Hematopoietic multipotent progenitor cell treated with erythropoietin and hydrocortisone succinate and interleukin-3 and kit ligand, for 4 days (in vitro differentiated cells): ENCODE results near the gene PPP1R26.

Source experiments
- DNase-seq: peaks from one replicate; pipeline ENCODE4 v3.0.0-alpha.2; 2015

The PPP1R26 gene

DNA sequence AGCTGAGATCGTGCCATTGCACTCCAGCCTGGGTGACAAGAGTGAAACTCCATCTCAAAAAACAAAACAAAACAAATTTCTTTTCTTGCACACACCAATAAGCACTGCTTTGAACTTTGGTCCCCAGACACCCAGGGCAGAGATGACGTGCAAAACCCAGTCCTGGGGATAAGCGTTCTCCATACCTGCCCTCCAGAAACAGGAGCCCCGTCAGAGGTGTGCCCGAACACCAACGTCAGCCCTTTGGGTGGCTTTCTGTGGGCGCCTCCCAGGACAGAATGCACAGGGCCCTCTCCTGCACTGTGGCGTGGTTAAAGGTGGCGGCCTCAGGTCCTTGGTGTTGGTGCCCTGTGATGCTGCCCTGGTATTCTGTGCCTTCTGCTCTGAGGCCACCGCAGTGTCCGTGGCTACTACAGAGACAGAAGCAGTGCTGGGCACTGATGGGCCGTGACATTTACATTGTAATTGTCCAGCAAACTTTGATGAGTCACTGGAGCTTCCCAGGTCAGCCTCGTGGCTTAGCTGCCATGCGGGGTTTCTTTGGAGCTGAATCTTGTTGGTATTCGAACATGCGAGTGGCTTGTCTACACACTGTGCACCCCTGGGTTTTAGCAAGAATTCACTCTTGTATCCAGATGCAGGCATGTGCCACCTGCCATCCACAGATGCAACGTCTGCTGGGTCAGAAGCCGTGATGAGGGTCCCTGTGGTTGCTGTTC lies 9.8 kb downstream of the PPP1R26 start:
- DNase-seq = no peak

DNA sequence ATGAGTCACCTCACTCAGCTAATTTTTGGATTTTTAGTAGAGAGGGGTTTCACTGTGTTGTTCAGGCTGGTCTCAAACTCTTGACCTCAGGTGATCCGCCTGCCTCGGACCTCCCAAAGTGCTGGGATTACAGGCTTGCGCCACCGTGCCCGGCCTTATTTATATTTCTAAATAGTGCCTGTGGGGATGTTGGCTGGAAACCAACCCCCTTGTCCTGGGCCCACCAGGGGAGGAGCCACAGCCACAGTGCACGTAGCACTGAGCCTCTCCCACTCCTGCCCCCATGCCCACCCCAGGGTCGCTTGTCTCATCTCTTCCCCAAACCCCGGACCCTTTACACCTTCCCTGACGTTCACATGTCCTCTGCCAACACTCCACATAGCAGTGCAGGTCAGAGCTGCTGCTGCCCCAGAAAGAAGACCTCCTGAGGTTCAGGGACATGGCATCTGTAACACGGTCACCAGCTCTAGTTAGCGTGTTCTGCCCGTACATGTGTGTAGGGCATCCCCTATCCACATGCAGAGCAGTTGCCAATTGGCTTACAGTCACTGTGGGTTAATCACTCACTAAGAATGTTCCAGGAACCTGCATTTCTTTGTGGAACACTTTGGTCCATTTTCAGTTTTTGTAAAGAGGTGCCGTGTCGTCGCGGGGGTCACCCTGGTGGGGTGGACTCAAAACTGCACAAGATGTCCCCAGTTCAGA lies 10.7 kb downstream of the PPP1R26 start:
- no peak for DNase-seq

DNA sequence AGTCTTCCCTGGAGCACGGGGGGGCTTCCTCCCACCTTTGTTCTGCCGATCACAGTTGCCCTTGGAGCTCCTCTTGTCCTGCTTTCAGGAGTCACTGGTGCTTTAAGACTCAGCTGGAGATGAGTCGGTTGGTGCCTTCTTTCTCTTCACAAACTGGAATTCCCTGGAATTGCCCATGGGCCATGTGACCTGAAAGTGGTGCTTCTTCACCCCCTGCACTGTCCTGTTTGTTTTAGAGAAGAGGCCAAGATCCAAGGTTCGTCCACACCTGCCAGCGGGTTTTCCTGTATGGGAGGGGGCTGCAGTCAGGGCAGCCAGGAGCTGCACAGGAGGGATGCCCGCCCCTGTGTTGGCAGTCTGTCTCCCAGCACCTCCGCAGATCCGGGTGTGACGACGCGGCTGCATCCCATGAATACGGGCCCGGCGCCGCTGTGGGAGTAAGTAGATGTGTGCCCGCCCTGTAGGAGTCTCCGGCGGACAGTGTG lies 11.4 kb downstream of the PPP1R26 start:
- no peak for DNase-seq

DNA sequence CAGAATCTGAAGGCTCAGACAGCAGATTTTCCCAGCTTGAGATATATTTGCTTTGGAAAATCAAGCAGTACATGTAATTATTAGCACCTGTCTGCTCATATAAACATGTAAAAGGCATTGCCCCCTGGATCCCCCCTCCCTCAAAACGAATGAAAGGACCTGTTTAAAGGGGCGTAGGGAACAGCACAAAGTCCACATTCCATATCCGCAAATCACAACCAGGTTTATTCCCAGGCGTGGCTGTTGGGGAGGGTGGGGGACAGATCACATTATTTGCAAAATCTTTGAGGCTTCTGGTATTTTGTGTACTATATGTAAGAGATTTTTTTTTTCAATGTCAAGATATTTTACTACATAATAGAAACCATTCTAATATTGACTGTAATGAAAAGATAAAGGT lies 12.2 kb downstream of the PPP1R26 start:
- DNase-seq = no peak

DNA sequence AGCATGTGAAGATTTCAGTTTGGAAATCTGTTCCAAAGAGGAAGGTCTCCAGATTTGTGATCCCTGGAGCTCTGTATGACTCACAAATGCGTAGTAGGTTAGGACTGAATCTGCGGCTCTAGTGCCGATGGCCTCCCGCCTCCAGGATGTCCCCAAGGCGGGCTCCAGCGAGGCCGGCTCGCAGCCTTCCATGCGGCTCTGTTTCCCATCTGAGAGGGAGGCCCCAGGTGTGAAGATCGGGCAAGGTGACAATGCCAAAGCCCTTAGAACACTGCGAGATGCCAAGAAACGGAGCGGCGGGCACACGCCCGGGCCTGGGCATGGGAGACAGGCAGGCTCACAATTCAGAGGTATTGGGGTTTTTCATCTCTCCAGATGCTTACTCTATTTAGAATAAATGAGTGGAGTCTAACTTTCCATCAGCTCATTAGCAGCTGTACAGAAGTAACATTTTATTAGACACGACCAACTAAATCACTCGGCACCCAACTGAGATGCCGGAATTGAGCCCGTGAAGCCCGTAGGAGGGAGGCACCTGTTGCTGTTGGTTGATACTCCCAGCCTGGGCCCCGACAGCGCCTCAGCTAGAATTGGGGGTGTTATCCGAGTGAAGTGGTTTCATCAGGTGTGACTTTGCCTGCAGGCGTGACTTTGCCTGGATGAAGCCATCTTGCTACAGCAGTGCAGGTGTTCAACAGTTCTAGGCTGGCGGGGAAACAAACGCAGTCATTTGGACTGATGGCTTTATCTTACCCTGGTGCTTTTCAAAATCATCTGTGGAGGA lies 13.5 kb downstream of the PPP1R26 start:
- DNase-seq = no peak

DNA sequence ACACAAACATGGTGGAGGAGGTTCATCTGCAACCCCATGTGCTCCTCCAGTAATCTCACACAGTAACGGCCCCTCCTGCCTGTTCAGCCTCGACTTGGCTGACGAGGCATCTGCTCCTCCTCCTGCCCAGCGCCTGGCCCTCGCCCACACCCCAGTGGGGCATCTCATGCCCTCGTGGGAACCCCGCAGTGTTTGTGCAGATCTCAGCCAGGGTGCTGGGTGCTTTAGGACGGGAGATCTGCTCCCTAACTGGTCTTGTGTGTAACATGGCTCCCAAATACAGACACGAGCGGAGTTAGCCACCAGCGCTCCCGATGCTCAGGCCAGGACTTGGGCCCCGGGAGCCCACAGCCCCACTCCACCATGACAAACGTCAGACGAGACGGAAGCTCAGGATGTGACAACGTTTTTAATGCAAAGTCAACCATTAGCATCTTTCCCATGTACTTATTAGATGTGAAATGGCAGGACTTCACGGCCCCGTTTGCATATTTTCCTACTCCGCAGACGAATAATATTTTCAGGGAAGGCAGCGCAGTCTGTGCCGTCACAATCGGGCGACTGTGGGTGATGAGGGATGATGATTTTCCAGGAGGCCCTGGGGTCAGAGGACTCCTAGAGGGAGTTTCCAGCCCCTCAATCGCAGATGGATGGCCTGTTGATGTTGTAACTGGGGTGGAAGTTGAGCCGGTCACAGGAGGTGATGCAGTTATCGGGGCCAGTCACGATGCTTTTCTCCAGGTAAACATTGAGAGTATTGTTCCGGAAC lies 15.4 kb downstream of the PPP1R26 start:
- no peak for DNase-seq

DNA sequence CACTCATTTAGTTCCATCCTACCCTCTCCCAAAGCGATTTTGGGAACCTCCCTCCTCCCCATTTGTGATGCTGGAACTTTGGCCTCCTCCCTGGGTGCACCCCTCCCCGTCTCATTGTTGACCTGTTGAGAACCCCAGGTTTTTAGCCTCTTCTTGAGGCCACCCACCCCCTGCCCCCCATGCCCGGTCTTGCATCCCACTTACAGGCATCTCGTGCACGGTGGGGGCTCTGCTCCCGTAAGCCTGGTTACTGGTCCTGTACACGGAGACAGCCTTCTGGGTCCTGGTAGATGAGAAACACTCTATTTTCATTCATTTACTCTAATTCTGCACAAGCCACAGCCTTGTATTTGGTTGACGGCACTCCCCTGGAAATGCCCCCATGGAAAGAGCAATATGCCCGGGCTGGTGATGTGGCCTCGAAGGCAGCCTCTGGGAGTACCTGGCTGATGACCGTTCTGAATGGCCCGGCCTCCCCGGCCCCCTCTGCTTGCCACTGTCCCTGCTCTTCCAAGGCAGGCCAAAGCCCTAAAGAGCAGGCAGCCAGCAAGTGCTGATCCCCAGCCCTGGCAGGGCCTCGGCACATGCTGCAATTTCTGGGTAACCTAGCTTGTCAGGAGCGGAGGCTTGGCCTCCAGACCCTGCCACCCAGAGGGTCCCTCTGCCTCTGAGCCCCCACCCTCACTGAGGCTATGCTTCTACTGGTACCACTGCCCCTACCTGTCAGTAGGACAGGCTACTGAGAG lies 19.0 kb downstream of the PPP1R26 start:
- DNase-seq = no peak

DNA sequence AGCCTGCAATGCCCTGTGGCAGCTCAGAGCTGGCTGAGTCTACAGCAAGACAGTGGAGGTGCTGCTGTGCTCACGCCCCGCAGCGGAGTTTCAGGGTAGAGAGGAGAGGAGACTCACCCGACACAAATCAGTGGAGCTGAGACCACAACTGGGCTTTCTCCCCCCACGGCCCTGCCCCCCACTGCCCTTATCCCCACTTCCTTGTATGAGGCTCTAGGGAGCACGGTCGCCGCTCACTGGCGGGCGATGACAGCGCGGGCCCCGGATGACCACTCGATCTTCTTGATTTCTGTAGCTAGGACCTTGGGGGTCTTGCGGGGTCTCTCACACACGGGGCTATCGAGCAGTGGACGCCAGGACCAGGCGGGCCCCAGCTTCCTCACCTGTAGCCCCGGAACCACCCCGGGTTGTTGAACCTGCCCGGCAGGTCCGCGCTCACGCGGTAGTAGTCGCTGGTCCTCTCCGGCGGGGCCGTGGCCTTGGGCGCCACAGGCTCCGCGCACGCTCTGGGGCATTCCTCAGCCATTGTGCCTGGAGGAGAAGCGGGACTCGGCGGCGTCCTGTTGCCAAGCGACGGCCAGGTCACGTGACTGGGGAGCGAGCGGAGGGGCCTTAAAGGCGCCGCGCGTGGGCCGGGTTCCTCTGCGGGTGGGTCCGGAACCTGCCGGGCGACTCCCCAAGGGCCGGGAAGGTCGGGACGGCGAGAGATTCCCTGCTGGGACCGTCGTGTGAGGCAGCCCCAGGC lies 19.9 kb downstream of the PPP1R26 start:
- peak; percentile 93 for DNase-seq

DNA sequence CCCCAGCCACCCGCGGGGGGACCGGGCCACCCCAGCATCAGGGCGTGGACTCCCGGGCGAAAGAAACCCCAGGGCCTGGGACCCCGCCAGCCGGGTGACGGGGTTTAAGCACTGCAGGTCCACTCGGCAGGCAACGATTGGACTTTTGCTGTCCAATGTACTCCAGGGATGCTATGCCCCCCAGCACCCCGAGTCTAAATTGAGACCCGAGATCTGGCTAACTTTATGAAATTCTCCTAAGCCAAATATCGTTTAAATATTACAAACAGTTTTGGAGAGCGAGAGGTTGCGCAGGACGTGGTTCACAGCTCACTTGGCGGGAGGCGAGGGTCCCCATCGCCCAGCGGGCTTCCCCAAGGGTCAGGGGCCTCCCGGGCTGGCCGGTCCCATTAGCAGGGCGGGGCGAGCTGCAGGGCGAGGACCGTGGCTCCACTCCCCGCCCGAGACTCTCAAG lies 20.5 kb downstream of the PPP1R26 start:
- DNase-seq = no peak

DNA sequence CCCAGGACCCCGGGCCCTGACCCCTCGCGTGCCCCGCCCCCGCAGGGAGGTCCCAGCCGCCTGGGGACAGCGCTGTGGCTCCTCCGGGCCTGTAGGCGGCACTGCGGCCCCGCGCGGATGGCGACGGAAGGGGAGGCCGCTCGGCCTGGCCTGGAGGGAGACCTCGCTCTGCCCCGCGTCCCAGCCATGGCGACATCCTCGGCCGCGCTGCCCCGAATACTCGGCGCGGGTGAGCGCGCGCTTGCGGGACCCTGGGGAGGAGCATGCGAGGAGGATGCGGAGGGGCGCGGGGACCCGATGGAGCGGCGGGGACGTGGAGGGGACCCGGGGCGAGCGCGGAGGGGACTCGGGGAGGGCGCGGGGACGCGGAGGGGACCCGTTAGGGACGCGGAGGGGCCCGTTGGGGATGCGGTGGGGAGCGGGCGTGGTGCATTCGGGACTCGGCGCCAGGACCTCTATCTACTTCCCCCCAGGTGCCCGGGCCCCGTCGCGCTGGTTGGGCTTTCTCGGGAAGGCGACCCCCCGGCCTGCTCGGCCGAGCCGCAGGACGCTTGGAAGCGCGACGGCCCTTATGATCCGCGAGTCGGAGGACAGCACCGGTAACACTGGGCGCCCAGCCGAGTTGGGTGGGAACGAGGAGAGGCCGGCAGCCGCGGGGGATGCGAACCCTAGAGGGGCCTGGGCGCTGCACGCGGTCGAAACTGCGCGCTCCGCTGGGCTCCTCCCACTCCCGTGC lies 21.1 kb downstream of the PPP1R26 start, which contains the start of gene MRPS2:
MRPS2 (plus strand) TSS at position 158 of the 736 bp plus-strand sequence; CDS start at position 187, 29 bp downstream.
- peak; percentile 95 for DNase-seq

DNA sequence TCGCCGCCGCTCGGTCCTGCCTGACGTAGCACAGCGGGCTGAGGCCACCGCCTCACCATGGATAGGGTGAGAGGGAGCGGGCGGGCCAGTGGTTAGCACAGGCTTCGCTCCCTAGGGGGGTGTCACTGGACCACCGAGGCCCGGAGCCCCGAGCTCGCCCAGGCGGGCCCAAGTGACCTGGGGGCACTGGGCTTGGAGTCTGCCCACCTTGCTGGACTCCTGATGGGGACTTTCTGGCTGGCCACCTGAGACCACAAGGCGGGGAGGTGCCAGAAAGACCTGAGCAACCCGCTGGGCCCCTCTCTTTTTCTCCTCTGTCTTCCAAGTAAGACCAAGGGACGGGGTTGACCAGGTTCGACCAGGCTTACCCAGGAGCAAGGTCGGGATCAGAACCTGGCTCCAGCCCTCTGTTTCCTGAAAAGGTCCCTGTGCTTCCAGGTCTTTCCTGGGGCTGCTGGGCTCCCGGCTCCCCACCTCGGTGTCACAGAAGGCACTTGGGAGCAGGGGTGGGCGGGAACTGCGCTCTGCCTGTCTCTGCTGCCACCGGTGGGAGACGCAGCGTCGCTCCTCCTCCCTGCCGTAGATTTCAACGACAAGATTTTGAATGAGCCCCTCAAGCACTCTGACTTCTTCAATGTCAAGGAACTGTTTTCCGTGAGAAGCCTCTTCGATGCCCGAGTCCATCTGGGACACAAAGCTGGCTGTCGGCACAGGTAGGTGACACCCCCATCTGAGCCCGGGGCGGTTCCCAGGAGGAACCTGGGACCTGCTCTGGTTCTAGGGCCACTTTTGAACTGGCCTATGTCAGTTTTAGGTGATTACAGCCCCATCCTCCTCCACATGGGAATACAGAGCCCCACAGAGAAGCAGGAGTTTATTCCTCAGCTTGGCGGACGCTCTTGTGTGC lies 21.9 kb downstream of the PPP1R26 start:
- DNase-seq = peak; percentile 86

DNA sequence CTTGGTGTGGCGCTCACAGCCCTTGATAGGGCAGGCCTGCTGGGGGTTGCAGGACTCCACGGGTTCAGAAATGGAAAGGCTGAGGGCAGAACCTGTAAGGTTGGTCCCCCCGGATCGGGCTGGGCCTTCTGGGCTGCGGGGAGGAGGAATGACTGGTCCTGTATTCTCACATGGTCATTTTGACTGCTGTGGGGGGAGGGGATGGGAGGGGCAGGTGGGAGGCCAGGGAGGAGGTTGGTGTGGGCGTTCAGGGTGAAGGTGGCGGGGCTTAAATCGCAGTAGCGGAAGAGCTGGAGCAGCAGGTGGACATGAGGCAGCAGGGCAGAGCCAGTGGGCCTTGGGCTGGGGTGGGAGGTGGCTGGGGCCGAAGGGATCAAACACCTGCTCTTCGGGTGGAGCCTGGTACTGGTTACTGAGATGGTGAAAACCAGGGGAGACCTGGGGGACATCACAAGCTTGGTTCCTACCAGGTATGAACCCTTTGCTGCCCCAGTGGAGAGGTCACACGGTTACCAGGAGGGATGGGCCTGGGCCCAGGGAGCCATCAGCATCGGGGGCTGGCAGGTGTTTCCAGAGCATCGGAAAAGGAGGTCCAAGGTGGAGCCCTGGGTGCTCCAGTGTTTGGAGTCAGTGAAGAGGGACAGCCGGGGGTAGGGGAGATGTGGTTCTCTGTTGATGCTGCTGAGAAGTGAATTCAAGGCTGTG lies 22.7 kb downstream of the PPP1R26 start:
- DNase-seq = no peak

DNA sequence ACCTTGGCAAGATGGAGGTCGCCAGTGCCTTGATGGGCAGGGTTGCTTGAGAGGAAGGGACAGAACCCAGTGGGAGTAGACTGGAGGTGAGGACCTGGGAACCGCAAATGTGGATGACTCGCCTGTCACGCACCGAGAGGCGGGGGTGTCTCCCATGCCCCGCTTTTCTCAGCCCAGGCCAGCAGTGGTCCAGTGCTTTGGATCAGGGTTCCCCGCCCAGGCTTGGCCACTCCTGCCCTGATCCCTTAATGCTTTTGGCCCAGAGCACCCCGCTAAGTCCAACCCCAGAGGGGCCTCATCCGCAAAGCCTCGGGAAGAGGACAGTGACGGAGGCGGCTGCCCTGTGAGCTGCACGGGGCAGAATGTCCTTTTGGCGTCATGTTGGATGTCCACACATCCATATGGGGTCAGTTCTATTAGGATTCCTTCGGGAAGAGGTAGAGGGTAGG lies 23.3 kb downstream of the PPP1R26 start:
- DNase-seq = no peak

DNA sequence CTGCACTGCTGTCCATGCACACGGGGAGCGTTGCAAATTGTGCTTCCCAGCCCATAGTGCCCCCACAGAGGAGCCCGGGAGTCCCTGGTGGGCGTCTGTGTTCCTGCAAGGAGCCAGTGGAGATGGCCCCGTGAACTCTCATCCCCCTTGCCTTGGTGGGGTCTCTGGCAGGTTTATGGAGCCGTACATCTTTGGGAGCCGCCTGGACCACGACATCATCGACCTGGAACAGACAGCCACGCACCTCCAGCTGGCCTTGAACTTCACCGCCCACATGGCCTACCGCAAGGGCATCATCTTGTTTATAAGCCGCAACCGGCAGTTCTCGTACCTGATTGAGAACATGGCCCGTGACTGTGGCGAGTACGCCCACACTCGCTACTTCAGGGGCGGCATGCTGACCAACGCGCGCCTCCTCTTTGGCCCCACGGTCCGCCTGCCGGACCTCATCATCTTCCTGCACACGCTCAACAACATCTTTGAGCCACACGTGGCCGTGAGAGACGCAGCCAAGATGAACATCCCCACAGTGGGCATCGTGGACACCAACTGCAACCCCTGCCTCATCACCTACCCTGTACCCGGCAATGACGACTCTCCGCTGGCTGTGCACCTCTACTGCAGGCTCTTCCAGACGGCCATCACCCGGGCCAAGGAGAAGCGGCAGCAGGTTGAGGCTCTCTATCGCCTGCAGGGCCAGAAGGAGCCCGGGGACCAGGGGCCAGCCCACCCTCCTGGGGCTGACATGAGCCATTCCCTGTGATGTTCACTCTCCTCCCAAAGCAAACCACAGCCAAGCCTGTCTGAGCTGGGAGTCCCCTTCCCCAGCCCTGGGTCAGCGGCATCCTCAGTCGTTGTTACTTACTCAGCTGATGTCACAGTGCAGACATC lies 24.0 kb downstream of the PPP1R26 start:
- DNase-seq = no peak

DNA sequence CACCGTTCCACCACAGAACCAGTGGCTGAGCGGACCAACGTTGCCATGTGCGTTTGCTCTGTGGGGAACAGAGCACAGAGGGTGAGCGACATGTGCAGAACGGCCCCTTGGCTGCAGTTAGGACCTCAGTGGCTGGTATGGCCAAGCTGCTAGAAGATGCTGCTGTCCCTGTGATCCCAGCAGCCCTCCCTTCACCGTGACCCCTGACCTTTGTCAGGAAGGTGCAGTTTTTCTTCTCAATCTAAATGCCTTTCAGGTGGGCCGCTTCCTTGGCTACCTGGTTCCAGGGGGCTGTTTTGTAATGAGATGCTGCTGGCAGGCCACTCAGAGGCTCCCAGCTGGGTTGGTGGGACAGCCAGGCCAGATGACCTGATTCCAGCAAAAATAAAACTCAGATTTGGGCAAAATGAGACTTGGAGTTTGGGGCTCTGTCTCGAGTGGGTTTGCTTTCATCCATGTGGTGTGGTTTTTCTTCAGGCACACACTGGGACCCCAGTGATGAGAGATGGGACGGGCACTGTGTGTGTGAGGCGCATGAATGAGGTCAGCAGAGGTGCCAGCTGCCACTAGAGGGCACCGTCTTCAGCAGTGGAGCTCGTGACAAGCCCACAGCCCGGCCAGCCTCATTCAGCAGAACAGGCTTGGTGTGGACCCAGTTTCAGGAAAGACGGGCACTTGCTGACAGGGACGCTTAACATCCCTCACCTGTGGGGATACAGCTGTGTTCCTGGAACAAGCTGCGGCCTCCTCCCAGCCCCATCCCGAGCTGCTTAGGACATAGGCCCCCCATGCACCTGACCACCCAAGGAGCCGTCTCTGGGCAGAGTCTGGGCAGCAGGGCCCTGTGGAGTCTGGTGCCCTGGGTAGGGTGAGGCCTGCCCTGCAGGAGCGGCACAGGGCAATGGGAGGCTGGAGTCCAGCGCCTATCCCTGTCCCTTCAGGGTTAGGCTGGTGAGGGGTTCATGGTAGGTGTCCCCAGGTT lies 25.0 kb downstream of the PPP1R26 start:
- DNase-seq = peak; percentile 84
